Testis (tissue), 3 donors: ENCODE data around the gene CST8. TPM values are rescaled to one million over a fixed set of nuclear protein-coding genes. Genes with fewer than 3 reads are reported as not detected.

Experiments
- DNase-seq: peaks from one replicate; pipeline ENCODE4 v3.0.0-alpha.2; 2019
- H3K27ac ChIP-seq, 2 donors: fragments of 200-600 bp; sonication (generic); one replicate each; pipeline ENCODE4 v1.5.1; 2019
- H3K27me3 ChIP-seq: fragments of 200-600 bp; sonication (generic); one replicate; pipeline ENCODE4 v1.5.1; 2019
- H3K36me3 ChIP-seq: fragments of 200-600 bp; sonication (generic); one replicate; pipeline ENCODE4 v1.5.1; 2017; ENCODE audit warnings: low read depth; ENCODE audit errors: missing control alignments
- H3K4me1 ChIP-seq: fragments of 200-600 bp; sonication (generic); one replicate; pipeline ENCODE4 v1.5.1; 2019
- H3K4me3 ChIP-seq, 2 donors: fragments of 200-600 bp; sonication (generic); one replicate each; pipeline ENCODE4 v1.5.1; 2017 to 2019
- H3K9me3 ChIP-seq: fragments of 200-600 bp; sonication (generic); one replicate; pipeline ENCODE4 v1.5.1; 2017
- CTCF ChIP-seq, 3 experiments: fragments of 450-650 bp in 2 of 3; fragments of 200-600 bp in 1 of 3; sonication (generic) in 1 of 3; IDR thresholded peaks; one replicate each; pipeline ENCODE4 v1.5.1; 2016 to 2019; ENCODE audit warnings: antibody characterized with exemption in 3 of 3, mild to moderate bottlenecking in 2 of 3, moderate library complexity in 1 of 3
- POLR2A ChIP-seq: fragments of 450-650 bp; IDR thresholded peaks from one replicate; pipeline ENCODE4 v1.6.1; 2017; ENCODE audit warnings: antibody characterized with exemption, mild to moderate bottlenecking, moderate library complexity
- WGBS, 2 donors: methylation state at CpG; one replicate each; pipeline ENCODE4 v1.1.5; 2018; 5-methylcytosine and 5-hydroxymethylcytosine counted together
- intact Hi-C: fragments of 100-400 bp; cut with DNase I; formaldehyde crosslinking; loops from one replicate; pipeline ENCODE4 v1.15.1; 2023; ENCODE audit warnings: low total_unique reads
- polyA plus RNA-seq: library from polyadenylated mRNA; stranded (reverse); fragments of 350-450 nt; fragmentation: Illumina TruSeq; extraction: RNeasy Lipid Tissue Mini Kit (QIAGEN cat#74804); gene quantifications from one replicate; pipeline ENCODE4 v1.2.3, GENCODE V29; 2014; ENCODE audit warnings: low read depth, low replicate concordance; ENCODE audit not compliant: insufficient read depth
- total RNA-seq, 2 donors: library from RNA; depleted of rRNA; stranded (reverse); fragments of >200 nt; gene quantifications; one replicate each; pipeline ENCODE4 v1.2.3, GENCODE V29; 2016

Gene CST8
- total and polyA plus RNA-seq, 3 donors from 2014 or later = 9.0 to 31.5 (median 14.3) TPM

- H3K27me3 ChIP-seq = no peaks in the 10 kb centered on the region
- H3K9me3 ChIP-seq = no peaks in the 10 kb centered on the region
- intact Hi-C loops = no loop called here
- no peaks in the 10 kb centered on the region for H3K4me1 ChIP-seq
- TF ChIP-seq POLR2A (no peak), CTCF (IDR thresholded peaks at IDR 0.05) (no peak)
- no peak for DNase-seq
- H3K27ac ChIP-seq = no peak overlapping the region
- no peak overlapping the region for H3K4me3 ChIP-seq
- no peaks in the 10 kb centered on the region for H3K36me3 ChIP-seq
- 79 to 82% methylated on average over 9 to 11 of the region's 11 CpGs for WGBS, 2 donors
These were observed 38.9 kb upstream of the CST8 start for GRCh38 chr20:23451956-23452487.

DNA sequence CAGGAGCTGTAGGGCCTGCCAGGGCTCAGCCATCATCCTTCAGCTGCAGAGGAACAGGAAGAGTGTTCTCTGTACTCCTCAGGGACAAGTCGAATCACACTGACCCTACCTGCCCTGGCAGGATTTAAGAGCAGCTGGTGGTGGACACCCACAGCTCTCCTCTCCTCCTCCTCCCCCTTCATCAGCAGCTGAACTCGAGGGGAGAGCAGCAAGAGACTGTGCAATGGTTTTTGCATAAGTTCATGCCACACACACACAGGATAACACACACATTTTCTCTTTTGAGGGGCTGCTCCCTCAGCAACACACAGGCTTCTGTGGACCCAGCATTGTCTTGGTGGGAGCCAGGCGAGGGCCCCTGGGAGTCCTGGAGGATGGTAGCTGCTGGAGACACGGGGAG lies 38.1 kb upstream of the CST8 start, which contains the start of gene CST11:
Gene CST11, minus strand, starts transcription at position 101 of the 400 bp plus-strand sequence. Its CDS starts 65 bp downstream, at position 36.
- Histone ChIP-seq H3K36me3 (no peaks in the 10 kb centered on the region), H3K27me3 (no peaks in the 10 kb centered on the region), H3K4me1 (no peaks in the 10 kb centered on the region), H3K9me3 (no peaks in the 10 kb centered on the region), H3K27ac (no peak within 1 kb of the TSS), H3K4me3 (no peak within 1 kb of the TSS)
- intact Hi-C loops = no loop called here
- 50 to 56% methylated on average over 3 to 4 of the region's 4 CpGs for WGBS, 2 donors
- DNase-seq = no peak
- TF ChIP-seq CTCF (IDR thresholded peaks at IDR 0.05) (no peak), POLR2A (no peak)

GRCh38 chr20:23453549-23454543 lies 37.1 kb upstream of the CST8 start:
- H3K27ac ChIP-seq = no peak overlapping the region
- no peak for DNase-seq
- no peaks in the 10 kb centered on the region for H3K27me3 ChIP-seq
- TF ChIP-seq POLR2A = no peak
- no peak for TF ChIP-seq CTCF (IDR thresholded peaks at IDR 0.05)
- no peak overlapping the region for H3K4me3 ChIP-seq
- intact Hi-C loops = no loop called here
- H3K4me1 ChIP-seq = no peaks in the 10 kb centered on the region
- WGBS, 2 donors = 89 to 91% methylated on average over 14 to 15 of the region's 15 CpGs
- no peaks in the 10 kb centered on the region for H3K9me3 ChIP-seq
- H3K36me3 ChIP-seq = no peaks in the 10 kb centered on the region

GRCh38 chr20:23454816-23455215 lies 36.1 kb upstream of the CST8 start:
- H3K27me3 ChIP-seq = no peaks in the 10 kb centered on the region
- TF ChIP-seq CTCF (IDR thresholded peaks at IDR 0.05) (no peak), POLR2A (no peak)
- no peaks in the 10 kb centered on the region for H3K36me3 ChIP-seq
- intact Hi-C loops = no loop called here
- H3K9me3 ChIP-seq = no peaks in the 10 kb centered on the region
- no peak overlapping the region for H3K27ac ChIP-seq
- DNase-seq = no peak
- 96 to 100% methylated on average over 1 of the region's 1 CpG for WGBS, 2 donors
- no peaks in the 10 kb centered on the region for H3K4me1 ChIP-seq
- H3K4me3 ChIP-seq = no peak overlapping the region
